ENCODE measurements around the gene PLEKHF1. TPM values are rescaled to one million over a fixed set of nuclear protein-coding genes. Genes with fewer than 3 reads are reported as not detected.

PLEKHF1 gene
- polyA plus RNA-seq, 3 donors: 0.11 to 0.29 (median 0.26) TPM

- Histone ChIP-seq H3K9me3 (replicated peaks in 1 of 2; ENCODE audit: control insufficient read depth in 1 of 2, insufficient read depth in 1 of 2, low read length in 2 of 2) (no peaks in the 10 kb centered on the region), H3K36me3 (replicated peaks in 1 of 2; ENCODE audit: control insufficient read depth in 1 of 2, insufficient read depth in 2 of 2, low read length in 2 of 2) (no peaks in the 10 kb centered on the region), H3K4me1 (ENCODE audit: control insufficient read depth in 1 of 2, insufficient read depth in 2 of 2, low read length in 2 of 2) (peaks cover 14 to 16% of the 10 kb centered on the region in 2 donors), H4K20me1 (ENCODE audit: insufficient read depth, low read length) (no peaks in the 10 kb centered on the region), H3K79me2 (ENCODE audit: insufficient read depth, low read length) (no peaks in the 10 kb centered on the region), H3K9ac (ENCODE audit: insufficient read depth, low read length, poor library complexity, severe bottlenecking) (no peak overlapping the region), H3K4me3 (replicated peaks in 1 of 3; ENCODE audit: low read depth in 2 of 3, low read length in 3 of 3) (no peak overlapping the region), H3K27me3 (ENCODE audit: control insufficient read depth in 2 of 2, insufficient read depth in 2 of 2, low read length in 2 of 2) (peaks cover 0 to 11% of the 10 kb centered on the region in 2 donors), H3K4me2 (replicated peaks; ENCODE audit: extremely low read depth, low read length, poor library complexity, severe bottlenecking) (no peak overlapping the region), H3K27ac (ENCODE audit: low read depth in 1 of 2, low read length in 2 of 2) (no peak overlapping the region), H2AFZ (ENCODE audit: insufficient read depth, low read depth, low read length, poor library complexity, severe bottlenecking) (no peak overlapping the region)
- Mint-ChIP-seq H3K27ac (no peak overlapping the region), H3K4me1 (peaks cover 38% of the 10 kb centered on the region), H3K4me3 (peak overlapping the region in 1 of 2 donors; percentile 39), H3K36me3 (no peaks in the 10 kb centered on the region), H3K9me3 (peaks cover 0 to 2% (median 0%) of the 10 kb centered on the region in 7 donors), H3K27me3 (ENCODE audit: low read depth in 3 of 3) (peaks cover 3 to 24% (median 15%) of the 10 kb centered on the region in 3 donors)
- TF ChIP-seq, protein P1, sequence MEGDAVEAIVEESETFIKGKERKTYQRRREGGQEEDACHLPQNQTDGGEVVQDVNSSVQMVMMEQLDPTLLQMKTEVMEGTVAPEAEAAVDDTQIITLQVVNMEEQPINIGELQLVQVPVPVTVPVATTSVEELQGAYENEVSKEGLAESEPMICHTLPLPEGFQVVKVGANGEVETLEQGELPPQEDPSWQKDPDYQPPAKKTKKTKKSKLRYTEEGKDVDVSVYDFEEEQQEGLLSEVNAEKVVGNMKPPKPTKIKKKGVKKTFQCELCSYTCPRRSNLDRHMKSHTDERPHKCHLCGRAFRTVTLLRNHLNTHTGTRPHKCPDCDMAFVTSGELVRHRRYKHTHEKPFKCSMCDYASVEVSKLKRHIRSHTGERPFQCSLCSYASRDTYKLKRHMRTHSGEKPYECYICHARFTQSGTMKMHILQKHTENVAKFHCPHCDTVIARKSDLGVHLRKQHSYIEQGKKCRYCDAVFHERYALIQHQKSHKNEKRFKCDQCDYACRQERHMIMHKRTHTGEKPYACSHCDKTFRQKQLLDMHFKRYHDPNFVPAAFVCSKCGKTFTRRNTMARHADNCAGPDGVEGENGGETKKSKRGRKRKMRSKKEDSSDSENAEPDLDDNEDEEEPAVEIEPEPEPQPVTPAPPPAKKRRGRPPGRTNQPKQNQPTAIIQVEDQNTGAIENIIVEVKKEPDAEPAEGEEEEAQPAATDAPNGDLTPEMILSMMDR (IDR thresholded peaks at IDR 0.05): no peak
- intact Hi-C loops (cut with micrococcal nuclease): loop anchor here (5.0 kb wide), 1 partner anchor 56 kb away; no protein-coding TSS in a partner anchor
- DNase-seq: no peak
- WGBS (ENCODE audit: insufficient coverage): 73% methylated on average over 3 of the region's 7 CpGs
Observed at GRCh38 chr19:29667901-29668341, 2.7 kb downstream of the PLEKHF1 start.

DNA sequence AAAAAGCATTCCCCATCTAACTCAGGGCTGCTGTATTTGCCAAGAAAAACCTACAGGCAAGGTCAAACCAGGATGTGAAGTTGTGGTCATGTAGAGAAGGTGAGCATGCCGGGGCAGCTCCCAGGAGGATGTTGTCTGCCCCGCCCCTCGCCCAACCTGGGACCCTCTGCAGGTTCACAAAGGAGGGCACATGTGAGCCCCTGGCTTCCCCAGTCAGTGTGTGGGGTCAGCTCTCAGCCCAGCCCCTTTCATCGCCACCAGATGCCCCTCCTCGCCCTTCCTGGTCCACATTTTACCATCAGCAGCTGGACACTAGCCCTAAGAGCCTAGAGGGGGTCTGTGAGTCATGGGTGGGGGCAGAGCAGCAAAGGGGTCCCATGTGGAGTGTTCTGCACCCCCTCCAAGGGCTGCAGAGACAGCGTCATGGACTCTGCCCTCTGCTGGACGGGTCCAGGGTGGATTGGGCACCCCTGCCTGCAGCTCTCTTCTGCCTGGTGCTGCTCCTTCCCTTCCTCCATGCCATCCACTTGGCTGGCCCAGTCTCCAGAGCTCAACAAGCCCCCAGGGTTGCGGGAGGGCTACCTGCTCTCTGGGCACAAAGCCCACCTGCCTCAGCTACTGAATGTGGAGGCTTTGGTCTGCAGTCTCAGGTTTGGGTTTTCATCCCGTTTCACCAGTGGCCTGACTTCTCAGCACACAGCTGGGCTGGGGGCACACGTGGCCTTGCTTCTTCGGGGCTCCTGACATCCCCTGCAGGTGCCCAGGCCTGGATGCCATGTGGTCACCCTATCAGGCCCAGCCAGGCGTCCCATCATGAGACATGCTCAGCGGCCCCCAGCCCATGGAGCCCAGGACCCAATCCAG, 3.7 kb downstream of the PLEKHF1 start:
- Histone ChIP-seq H3K9ac (ENCODE audit: insufficient read depth, low read length, poor library complexity, severe bottlenecking) (no peak overlapping the region), H3K4me3 (replicated peaks in 1 of 3; ENCODE audit: low read depth in 2 of 3, low read length in 3 of 3) (no peak overlapping the region), H3K4me1 (ENCODE audit: control insufficient read depth in 1 of 2, insufficient read depth in 2 of 2, low read length in 2 of 2) (peaks cover 14 to 16% of the 10 kb centered on the region in 2 donors), H2AFZ (ENCODE audit: insufficient read depth, low read depth, low read length, poor library complexity, severe bottlenecking) (no peak overlapping the region), H3K79me2 (ENCODE audit: insufficient read depth, low read length) (no peaks in the 10 kb centered on the region), H4K20me1 (ENCODE audit: insufficient read depth, low read length) (no peaks in the 10 kb centered on the region), H3K27me3 (ENCODE audit: control insufficient read depth in 2 of 2, insufficient read depth in 2 of 2, low read length in 2 of 2) (peaks cover 0 to 11% of the 10 kb centered on the region in 2 donors), H3K9me3 (replicated peaks in 1 of 2; ENCODE audit: control insufficient read depth in 1 of 2, insufficient read depth in 1 of 2, low read length in 2 of 2) (peaks cover 0 to 4% of the 10 kb centered on the region in 2 donors), H3K27ac (ENCODE audit: low read depth in 1 of 2, low read length in 2 of 2) (no peak overlapping the region), H3K36me3 (replicated peaks in 1 of 2; ENCODE audit: control insufficient read depth in 1 of 2, insufficient read depth in 2 of 2, low read length in 2 of 2) (no peaks in the 10 kb centered on the region), H3K4me2 (replicated peaks; ENCODE audit: extremely low read depth, low read length, poor library complexity, severe bottlenecking) (no peak overlapping the region)
- Mint-ChIP-seq H3K4me1 (peaks cover 38% of the 10 kb centered on the region), H3K9me3 (peaks cover 0 to 2% (median 0%) of the 10 kb centered on the region in 7 donors), H3K36me3 (no peaks in the 10 kb centered on the region), H3K27me3 (ENCODE audit: low read depth in 3 of 3) (peaks cover 3 to 20% (median 15%) of the 10 kb centered on the region in 3 donors), H3K27ac (no peak overlapping the region), H3K4me3 (no peak overlapping the region)
- intact Hi-C loops (cut with micrococcal nuclease): loop anchor here (5.0 kb wide), 1 partner anchor 57 kb away; no protein-coding TSS in a partner anchor
- DNase-seq: no peak
- WGBS (ENCODE audit: insufficient coverage): 85% methylated on average over 11 of the region's 13 CpGs
- TF ChIP-seq, protein P1 (IDR thresholded peaks at IDR 0.05): no peak
